SH-SY5Y (cell line): ENCODE measurements around the gene SLC16A11.

ENCODE experiments used
- GATA2 ChIP-seq: IDR thresholded peaks from 2 replicates; pipeline ENCODE4 v1.6.1; 2011; ENCODE audit warnings: mild to moderate bottlenecking, low read depth, low read length
- GATA3 ChIP-seq: IDR thresholded peaks from 2 replicates; pipeline ENCODE4 v1.6.1; 2011; ENCODE audit warnings: low read depth, mild to moderate bottlenecking, low read length, moderate library complexity

The SLC16A11 gene

DNA sequence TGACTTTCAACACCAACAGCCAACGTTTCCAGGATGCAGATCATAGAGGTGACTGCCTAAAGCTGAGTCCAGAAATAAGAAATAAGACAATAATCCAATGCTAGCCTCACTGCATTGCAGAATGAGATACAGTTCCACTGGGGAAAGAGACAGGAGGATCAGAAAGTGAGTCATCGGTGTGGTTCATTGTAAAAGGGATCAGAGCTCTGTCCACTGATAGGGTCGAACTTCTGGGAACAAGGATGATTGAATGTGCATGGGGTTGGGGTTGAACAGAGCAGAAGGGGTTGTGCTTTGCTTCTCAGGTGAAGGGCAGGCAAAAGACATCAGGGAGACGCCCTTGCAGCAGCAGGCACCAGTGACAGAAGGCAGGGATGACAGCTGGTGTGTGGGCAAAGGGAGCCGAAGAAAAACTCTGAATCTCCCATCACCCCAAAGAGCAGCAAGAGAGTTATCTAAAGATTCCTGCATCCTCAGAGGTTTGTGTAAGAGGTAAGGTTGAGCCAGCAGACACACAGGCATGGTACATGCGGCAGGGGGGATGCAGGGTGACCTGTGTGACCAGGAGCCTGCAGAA is 19.7 kb upstream of the SLC16A11 start:
- TF ChIP-seq GATA3 (no peak), GATA2 (no peak)

DNA sequence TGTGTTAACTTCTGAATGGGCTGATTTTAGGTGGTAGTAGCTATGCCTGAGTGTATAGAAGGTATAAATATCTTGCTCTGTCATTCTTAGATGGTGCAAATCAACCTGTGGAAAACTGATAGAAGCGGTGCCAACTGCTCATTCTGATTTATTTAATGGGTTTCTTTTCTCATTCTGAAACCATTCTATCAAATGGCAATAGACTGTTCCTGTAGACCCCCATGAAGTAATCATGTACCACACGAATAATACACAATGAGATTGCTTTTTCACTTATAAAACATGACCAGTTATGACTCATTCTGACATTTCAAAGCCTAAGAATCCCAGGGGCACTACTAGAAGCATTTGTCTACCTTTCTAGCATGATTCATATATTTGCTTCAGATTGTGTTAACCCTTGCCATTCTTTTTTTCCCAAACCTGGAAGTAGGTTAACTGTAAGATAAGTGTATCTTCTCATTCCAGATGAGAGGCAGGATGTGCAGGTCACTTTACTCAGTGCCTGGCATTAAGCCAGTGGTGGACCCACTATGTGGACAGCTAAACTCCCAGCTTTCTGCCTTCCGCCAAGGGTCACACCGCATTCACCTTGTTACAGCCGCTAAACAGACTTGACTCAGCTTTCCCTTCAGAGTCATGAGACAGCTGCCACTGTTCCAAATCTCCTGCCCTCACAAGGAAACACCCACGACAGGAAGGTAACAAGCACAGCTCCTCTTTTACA is 16.4 kb upstream of the SLC16A11 start:
- TF ChIP-seq GATA2 (no peak), GATA3 (no peak)

DNA sequence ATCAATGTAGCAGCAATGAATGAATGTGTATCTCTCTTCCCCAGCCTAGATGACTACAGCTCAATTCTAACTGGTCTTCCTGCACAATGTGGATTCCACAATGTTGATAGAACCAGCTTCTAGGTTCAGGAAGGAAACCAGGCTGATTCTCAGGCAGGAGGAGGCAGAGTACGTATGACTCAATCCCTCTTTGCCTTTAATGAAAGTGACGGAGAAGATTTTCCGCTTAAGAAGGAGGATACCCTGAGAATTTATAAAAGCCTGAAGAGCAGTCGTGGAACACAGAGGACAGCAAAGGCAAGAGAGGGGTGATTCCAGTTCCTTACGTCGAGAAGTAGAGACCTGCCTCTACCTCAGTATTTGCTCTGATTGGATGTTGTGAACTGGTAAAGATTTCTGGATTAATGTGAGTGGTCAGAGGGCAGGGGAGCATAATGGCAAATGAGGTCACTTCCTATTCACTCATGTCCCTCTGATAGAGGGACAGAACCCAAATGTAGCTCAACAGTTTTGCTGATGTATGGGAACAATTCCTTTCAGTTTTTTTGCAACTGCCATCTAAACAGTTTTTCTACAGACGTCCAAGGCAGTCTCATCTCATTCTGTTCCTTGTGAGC is 15.0 kb upstream of the SLC16A11 start:
- TF ChIP-seq GATA3 (no peak), GATA2 (no peak)

DNA sequence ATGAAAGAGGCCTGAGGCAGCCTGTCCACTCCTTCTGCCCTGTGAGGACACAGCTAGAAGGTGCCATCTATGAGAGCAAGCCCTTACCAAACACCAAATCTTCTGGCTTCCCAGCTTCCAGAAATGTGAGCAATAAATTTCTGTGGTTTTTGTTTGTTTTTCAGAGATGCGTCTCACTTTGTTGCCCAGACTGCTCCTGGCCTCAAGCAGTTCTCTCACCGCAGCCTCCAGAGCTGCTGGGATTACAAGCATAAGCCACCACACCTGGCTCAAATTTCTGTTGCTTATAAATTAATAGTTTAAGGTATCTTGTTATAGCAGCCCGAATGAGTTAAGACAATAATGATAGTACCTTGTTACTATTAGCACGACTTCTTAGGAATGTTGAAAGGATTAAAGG is 12.5 kb upstream of the SLC16A11 start:
- no peak for TF ChIP-seq GATA3

DNA sequence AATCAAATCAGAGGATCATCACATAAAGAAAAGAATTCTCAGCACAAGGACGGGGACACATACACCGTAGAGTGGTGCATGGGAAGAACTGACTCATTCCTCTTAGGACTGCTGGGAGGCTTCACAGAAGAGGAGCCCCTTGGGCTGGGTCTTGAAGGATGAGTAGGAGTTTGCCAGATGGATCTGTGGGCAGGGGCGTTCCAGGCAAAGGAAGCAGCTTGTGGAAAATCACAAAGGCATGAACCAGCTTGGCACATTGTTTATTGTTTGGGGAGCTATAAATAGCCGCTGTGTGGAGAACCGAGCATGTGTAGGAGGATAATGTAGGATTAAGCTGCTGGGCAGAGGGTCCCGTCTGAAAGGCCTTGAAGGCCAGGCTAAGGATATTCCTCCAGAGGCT is 5.1 kb upstream of the SLC16A11 start:
- TF ChIP-seq GATA3 (no peak), GATA2 (no peak)

DNA sequence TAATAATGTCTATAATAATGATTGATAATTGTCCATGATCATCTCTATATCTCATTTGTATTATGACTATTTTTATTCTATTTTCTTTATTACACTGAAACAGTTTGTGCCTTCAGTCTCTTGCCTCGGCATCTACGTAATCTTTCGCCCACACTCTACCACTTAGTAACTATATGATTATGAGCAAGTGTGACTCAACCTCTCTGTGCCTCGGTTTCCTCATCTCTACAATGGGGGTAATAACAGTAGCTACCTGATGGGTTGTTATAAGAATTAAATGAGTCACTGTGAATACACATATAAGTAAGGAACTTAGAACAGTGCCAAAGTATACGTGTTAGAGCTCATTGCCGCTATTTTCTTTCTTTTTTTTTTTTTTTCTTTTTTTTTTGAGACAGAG is 3.7 kb upstream of the SLC16A11 start:
- TF ChIP-seq GATA3 (no peak), GATA2 (no peak)

DNA sequence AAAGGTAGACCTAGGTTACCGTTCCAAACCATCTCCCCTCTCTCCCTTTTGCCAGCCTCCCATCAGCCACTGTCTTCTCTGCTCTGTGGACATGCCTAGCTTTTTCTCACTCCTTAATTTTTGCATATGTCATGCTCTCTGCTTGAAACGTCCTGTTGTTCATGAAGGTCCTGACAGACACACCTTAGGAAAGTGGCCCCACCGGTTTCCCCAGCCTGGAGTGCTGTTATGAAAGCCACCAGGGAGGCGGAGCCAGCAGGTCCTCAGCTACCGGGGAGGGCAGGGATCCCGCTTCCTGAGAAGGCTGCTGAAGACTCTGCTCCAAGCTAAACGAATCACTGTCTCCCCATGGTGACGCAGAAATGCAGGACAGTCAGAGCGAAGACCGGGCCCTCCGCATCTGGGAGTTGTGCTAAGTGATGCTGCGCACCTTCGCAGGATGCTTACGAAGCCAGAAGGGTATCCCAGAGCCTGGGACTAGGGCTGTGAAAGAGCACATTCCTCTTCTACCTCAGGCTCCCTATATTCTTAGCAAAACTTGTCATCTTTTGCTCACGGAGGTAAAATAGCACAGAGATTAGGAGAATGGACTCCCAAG is 2.3 kb upstream of the SLC16A11 start:
- no peak for TF ChIP-seq GATA2
- no peak for TF ChIP-seq GATA3

DNA sequence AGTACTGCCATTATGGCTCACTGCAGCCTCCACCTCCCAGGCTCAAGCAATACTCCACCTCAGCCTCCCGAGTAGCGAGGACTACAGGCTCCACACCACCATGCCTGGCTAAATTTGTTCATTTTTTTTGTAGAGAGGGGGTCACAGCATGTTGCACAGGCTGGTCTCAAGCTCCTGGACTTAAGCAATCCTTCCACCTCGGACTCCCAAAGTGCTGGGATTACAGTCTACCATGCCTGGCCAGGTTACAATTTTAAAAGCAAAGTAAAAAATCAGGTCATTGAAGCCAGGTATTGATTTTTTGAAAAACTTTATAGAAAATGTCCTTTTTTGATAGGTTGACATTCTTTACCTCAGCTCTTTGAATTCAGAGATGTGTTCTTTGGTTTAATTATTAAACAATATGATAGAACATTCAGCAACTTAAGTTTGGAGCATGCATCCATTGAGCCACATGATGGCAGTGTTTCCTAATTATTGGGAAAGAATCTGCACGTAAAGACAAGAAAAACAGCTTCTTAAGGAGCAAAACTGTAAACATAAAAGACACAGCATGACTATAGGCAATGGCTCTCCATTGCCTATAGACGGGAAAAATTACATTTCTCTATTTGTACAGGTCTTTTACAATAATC is 1.7 kb upstream of the SLC16A11 start:
- TF ChIP-seq GATA2 = no peak
- no peak for TF ChIP-seq GATA3

DNA sequence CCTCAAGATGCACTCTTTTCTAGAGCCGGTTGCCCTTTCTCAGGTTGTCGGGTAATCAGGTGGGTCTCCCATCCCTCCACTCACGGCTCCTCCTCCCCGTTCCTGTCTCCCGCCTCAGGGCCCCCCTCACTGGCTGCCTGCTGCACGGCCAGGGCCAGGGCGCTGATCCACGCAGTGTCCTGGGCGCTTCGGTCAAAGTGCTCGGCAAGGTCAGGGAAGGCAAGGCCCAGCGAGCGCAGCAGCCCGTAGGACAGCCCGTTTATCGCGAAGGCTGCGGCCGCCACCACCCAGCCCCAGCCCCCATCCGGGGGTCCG is 753 bp downstream of the SLC16A11 start:
- no peak for TF ChIP-seq GATA3
- TF ChIP-seq GATA2 = no peak

DNA sequence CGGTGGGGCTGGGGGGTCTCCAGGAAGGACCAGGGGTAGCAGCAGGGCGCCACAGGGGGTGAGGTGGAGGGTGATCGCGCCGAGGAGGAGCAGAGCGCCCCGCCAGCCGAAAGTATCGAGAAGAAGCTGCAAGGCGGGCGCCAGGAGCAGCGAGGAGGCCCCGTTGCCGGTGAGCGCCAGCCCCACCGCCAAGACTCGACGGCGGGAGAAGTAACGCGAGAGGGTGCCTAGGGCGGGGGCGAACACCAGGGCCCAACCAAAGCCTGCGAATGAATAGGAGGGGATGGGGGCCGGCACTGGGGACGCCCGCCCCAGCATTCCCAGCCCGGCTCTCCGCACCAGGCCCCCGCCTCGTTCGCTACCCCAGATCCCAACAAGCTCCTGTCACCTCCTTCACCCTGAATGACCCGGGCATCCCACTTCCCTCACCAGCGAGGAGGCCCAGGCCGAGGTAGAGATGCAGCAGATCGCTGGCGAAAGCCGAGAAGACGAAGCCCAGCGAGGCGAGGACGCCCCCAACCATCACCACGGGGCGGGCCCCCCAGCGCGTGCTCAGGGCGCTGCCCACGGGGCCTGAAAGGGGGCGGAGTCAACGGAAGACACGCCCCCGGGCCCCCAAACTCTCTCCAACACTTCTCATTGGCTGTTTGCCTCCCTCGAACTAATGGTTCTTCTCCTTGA is 1.3 kb downstream of the SLC16A11 start:
- TF ChIP-seq GATA2 = no peak
- TF ChIP-seq GATA3 = no peak

DNA sequence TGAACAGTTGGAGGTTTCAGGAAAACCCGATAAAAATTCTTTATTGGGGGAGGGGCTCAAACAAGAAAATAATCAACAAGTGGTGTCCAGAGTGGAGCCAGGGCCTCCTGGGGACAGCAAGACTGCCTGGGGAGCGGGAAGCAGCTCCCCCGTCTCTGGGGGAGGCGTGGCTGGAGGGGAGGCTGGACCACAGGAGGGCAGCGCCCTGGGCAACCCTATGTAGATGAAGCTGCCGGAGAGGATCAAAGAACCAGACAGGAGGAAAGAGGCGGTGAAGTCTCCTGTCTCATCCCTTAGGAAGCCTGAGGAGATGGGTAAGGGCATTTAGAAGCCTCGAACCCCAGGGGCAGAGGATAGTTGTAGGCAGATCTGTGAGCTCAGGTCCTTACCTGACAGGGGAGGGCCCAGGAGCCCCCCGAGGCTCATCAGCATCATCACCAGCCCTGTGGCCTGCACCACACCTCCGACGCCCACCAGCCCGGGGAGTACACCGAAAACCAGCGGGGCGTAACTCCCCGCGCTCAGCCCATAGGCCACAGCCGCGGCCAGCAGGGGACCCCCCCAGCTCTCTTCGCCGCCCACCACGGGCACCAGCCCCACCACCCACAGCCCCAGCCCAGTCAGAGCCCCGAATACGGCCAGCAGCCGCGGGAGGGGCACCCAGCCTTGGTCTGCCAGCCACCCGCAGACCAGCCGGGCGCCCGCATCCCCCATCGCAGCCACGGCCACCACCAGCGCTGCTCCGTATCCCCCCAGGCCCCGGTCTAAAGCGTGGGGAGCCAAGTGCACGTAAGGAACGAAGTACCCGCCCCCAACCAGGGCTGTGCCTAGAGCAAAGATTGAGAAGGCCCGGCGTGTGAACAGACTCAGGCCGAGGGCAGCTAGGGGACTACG is 2.0 kb downstream of the SLC16A11 start:
- TF ChIP-seq GATA3 = no peak
- TF ChIP-seq GATA2 = no peak

DNA sequence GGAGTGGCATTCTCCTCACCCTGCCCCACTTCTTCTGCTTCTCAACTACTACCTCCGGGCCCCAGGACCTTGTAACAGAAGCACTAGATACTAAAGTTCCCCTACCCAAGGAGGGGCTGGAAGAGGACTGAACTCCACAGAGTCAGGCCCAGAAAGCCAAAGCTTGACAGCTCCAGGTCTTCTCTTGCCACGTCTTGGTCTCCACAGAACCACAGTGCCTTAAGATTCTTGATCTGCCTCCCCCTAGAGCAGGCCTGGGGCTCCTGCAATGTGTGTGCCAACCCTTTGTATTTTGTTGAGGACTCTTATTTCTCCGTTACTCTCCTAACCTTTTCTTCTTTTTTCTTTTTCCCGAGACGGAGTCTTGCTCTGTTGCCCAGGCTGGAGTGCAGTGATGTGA is 4.1 kb downstream of the SLC16A11 start:
- no peak for TF ChIP-seq GATA3
- TF ChIP-seq GATA2 = no peak
